Muscle layer of duodenum (tissue), 2 donors: Measurements from ENCODE around the gene SLC5A11.

Experiments used
- H3K27ac ChIP-seq: one replicate; pipeline ENCODE4 v1.7.0; 2013; ENCODE audit warnings: mild to moderate bottlenecking, low read length
- H3K27me3 ChIP-seq: one replicate; pipeline ENCODE4 v1.7.0; 2013; ENCODE audit warnings: low read depth, mild to moderate bottlenecking, control low read depth, low read length
- H3K36me3 ChIP-seq, 2 donors: one replicate each; pipeline ENCODE4 v1.7.0; 2013; ENCODE audit warnings: low read length in 2 of 2, control low read depth in 1 of 2, mild to moderate bottlenecking in 1 of 2; ENCODE audit not compliant: insufficient read depth in 2 of 2, control insufficient read depth in 1 of 2
- H3K4me1 ChIP-seq, 2 donors: one replicate each; pipeline ENCODE4 v1.7.0; 2013; ENCODE audit warnings: low read length in 2 of 2, mild to moderate bottlenecking in 2 of 2, control low read depth in 1 of 2, moderate library complexity in 1 of 2; ENCODE audit not compliant: insufficient read depth in 2 of 2, control insufficient read depth in 1 of 2
- H3K4me3 ChIP-seq, 2 donors: one replicate each; pipeline ENCODE4 v1.7.0; 2013; ENCODE audit warnings: low read length in 2 of 2, low read depth in 1 of 2, mild to moderate bottlenecking in 1 of 2
- H3K9me3 ChIP-seq, 2 donors: one replicate each; pipeline ENCODE4 v1.7.0; 2013; ENCODE audit warnings: low read length in 2 of 2, control low read depth in 1 of 2, mild to moderate bottlenecking in 1 of 2; ENCODE audit not compliant: control insufficient read depth in 1 of 2
- donor health status: healthy.

Gene SLC5A11

GRCh38 chr16:24821129-24821528, 24.6 kb upstream of the SLC5A11 start:
- no peak overlapping the region for H3K27ac ChIP-seq
- H3K9me3 ChIP-seq, result no peaks in the 10 kb centered on the region
- H3K4me1 ChIP-seq, result peaks cover 0 to 36% of the 10 kb centered on the region in 2 donors
- no peak overlapping the region for H3K4me3 ChIP-seq
- peaks cover 65 to 77% of the 10 kb centered on the region in 2 donors for H3K36me3 ChIP-seq
- no peaks in the 10 kb centered on the region for H3K27me3 ChIP-seq

DNA sequence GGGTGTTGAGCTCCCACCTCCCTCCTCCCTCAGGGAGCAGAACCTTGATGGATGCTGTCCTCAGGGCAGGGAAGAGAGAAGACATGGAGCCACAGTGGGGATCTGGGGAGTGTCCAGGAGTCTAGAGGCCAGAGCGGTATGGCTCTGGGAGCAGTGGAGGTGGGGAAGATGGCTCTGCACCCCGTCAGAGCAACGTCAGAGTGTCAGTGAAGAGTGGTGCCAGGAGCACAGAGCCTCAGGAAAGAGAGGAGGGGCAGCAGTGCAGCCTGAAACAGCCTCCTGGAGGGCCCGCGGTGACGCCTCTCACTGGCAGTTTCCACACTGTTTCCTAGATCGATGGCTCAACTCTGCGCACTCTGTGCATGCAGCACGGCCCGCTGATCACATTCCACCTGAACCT, 23.2 kb upstream of the SLC5A11 start:
- Histone ChIP-seq H3K27ac (no peak overlapping the region), H3K9me3 (no peaks in the 10 kb centered on the region), H3K27me3 (no peaks in the 10 kb centered on the region), H3K36me3 (peaks cover 56 to 79% of the 10 kb centered on the region in 2 donors), H3K4me1 (peaks cover 0 to 36% of the 10 kb centered on the region in 2 donors), H3K4me3 (no peak overlapping the region)

GRCh38 chr16:24822974-24823373, 22.8 kb upstream of the SLC5A11 start:
- Histone ChIP-seq H3K4me3 (no peak overlapping the region), H3K27ac (no peak overlapping the region), H3K9me3 (no peaks in the 10 kb centered on the region), H3K4me1 (peaks cover 0 to 36% of the 10 kb centered on the region in 2 donors), H3K27me3 (no peaks in the 10 kb centered on the region), H3K36me3 (peaks cover 52 to 79% of the 10 kb centered on the region in 2 donors)

- Histone ChIP-seq H3K4me1 (peaks cover 0 to 23% of the 10 kb centered on the region in 2 donors), H3K27me3 (no peaks in the 10 kb centered on the region), H3K36me3 (peaks cover 25 to 62% of the 10 kb centered on the region in 2 donors), H3K27ac (no peak overlapping the region), H3K4me3 (no peak overlapping the region), H3K9me3 (no peaks in the 10 kb centered on the region)
These were observed 20.1 kb upstream of the SLC5A11 start for GRCh38 chr16:24825696-24826095.

GRCh38 chr16:24826096-24826690, 19.6 kb upstream of the SLC5A11 start:
- H3K4me1 ChIP-seq, result peaks cover 0 to 21% of the 10 kb centered on the region in 2 donors
- H3K27me3 ChIP-seq, result no peaks in the 10 kb centered on the region
- no peak overlapping the region for H3K4me3 ChIP-seq
- H3K36me3 ChIP-seq, result peaks cover 20 to 57% of the 10 kb centered on the region in 2 donors
- H3K9me3 ChIP-seq, result no peaks in the 10 kb centered on the region
- no peak overlapping the region for H3K27ac ChIP-seq

DNA sequence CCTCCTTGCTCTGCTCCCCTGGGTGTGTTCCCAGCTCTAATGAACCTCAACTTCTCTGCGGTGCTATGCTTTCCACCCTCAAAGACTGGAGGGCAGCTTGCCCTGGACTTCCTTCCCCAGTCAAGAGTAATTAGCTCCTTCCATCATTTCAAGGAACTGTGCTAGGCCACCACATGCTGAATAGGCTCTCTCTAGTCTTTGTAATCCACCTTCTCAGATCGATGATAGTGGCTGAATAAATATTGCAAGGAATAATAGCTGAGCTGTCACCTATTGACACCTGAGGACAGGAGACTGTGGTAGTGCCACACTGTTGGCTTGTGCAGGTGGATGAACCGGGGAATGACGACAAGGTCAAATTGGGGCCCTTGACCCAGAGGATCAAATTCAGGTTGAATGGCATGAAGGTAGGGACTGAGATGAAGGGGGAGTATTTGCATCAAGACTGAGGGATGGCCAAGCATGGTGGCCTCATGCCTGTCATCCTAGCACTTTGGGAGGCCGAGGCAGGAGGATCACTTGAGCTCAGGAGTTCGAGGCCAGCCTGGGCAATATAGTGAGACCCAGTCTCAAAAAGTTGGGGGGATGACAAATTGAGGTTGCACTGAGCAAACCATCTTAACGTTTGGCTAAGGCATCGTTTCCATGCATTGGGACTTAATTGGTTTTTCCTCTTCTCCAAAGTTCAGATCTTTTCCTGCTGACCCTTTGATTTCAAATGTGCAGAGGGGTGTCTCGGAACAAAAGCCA, 18.8 kb upstream of the SLC5A11 start:
- H3K36me3 ChIP-seq, result peaks cover 12 to 49% of the 10 kb centered on the region in 2 donors
- peaks cover 0 to 13% of the 10 kb centered on the region in 2 donors for H3K4me1 ChIP-seq
- H3K9me3 ChIP-seq, result no peaks in the 10 kb centered on the region
- H3K4me3 ChIP-seq, result no peak overlapping the region
- H3K27me3 ChIP-seq, result no peaks in the 10 kb centered on the region
- no peak overlapping the region for H3K27ac ChIP-seq

GRCh38 chr16:24829153-24829552, 16.6 kb upstream of the SLC5A11 start:
- Histone ChIP-seq H3K4me1 (no peaks in the 10 kb centered on the region), H3K9me3 (no peaks in the 10 kb centered on the region), H3K27ac (no peak overlapping the region), H3K36me3 (peaks cover 0 to 28% of the 10 kb centered on the region in 2 donors), H3K4me3 (no peak overlapping the region), H3K27me3 (no peaks in the 10 kb centered on the region)

- Histone ChIP-seq H3K36me3 (peaks cover 0 to 4% of the 10 kb centered on the region in 2 donors), H3K9me3 (no peaks in the 10 kb centered on the region), H3K27ac (no peak overlapping the region), H3K27me3 (no peaks in the 10 kb centered on the region), H3K4me3 (no peak overlapping the region), H3K4me1 (no peaks in the 10 kb centered on the region)
These were observed 12.4 kb upstream of the SLC5A11 start for GRCh38 chr16:24833352-24833751.

DNA sequence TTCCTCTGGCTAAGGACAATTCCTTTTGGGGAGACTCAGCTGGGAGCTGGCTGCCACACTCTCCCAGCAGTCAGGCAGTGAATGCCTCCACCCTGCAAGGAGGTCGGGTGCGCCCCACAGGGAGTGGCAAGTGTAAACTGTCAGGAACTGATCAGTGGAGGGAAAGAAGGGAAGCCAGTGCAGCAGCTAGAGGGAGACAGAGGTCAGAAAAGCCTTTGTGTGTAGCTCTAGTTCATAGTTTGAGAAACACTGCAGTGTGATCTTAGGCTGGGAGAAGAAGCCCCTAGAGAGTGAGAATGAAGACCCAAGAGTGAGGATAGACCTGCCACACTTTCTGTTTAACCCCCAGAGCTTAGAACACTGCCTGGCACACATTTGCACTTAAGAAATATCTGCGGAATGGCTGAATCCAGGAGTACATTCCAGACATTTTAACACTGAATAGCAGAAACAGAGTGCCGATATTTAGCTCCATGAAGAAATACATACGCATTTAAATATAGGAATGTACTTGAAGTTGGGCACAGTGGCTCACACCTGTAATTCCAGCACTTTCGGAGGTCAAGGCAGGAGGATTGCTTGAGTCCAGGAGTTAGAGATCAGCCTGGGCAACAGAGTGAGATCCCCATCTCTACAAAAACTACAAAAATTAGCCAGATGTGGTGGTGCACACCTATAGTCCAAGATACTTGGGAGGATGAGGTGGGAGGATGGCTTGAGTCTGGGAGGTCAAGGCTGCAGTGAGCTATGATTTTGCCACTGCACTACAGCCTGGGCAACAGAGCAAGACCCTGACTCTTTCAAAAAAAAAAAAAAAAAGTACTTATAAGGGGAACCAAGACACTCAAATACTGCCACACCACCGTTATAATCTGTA, 11.1 kb upstream of the SLC5A11 start:
- H3K27me3 ChIP-seq, result no peaks in the 10 kb centered on the region
- no peaks in the 10 kb centered on the region for H3K9me3 ChIP-seq
- H3K27ac ChIP-seq, result no peak overlapping the region
- peaks cover 0 to 5% of the 10 kb centered on the region in 2 donors for H3K4me1 ChIP-seq
- H3K4me3 ChIP-seq, result no peak overlapping the region
- H3K36me3 ChIP-seq, result no peaks in the 10 kb centered on the region

- Histone ChIP-seq H3K4me3 (no peak overlapping the region), H3K27ac (no peak overlapping the region), H3K9me3 (no peaks in the 10 kb centered on the region), H3K27me3 (no peaks in the 10 kb centered on the region), H3K36me3 (no peaks in the 10 kb centered on the region), H3K4me1 (peaks cover 0 to 5% of the 10 kb centered on the region in 2 donors)
These were observed 8.9 kb upstream of the SLC5A11 start for GRCh38 chr16:24836836-24837235.

GRCh38 chr16:24837969-24838368, 7.8 kb upstream of the SLC5A11 start:
- no peaks in the 10 kb centered on the region for H3K36me3 ChIP-seq
- H3K4me3 ChIP-seq, result no peak overlapping the region
- H3K27ac ChIP-seq, result no peak overlapping the region
- H3K4me1 ChIP-seq, result peaks cover 0 to 5% of the 10 kb centered on the region in 2 donors
- no peaks in the 10 kb centered on the region for H3K9me3 ChIP-seq
- H3K27me3 ChIP-seq, result no peaks in the 10 kb centered on the region
